H1 (cell line): ENCODE results near the gene SNAP29. TPM values are rescaled to one million over a fixed set of nuclear protein-coding genes. Genes with fewer than 3 reads are reported as not detected.

Experiments used
- CBX8 ChIP-seq: fragments of 300-800, 300-1000 bp; sonication (generic); IDR thresholded peaks from 2 replicates; pipeline ENCODE4 v1.7.1; 2016; ENCODE audit warnings: low read depth, low read length, borderline replicate concordance
- TEAD4 ChIP-seq: IDR thresholded peaks from 2 replicates; pipeline ENCODE4 v1.6.1; 2012; ENCODE audit warnings: low read depth, low read length, inconsistent platforms, mixed read lengths
- polyA plus RNA-seq, 7 experiments: library from polyadenylated mRNA; depleted of rRNA in 3 of 7; stranded (reverse) in 5 of 7; unstranded in 2 of 7; fragments of >200 nt in 5 of 7; fragments of 200-250 nt in 2 of 7; gene quantifications; 1 replicate in 5 of 7; 2 replicates in 1 of 7; 4 replicates in 1 of 7; pipeline versions ENCODE4 v1.2.1 to v1.2.3, GENCODE V29; 2011 to 2013; ENCODE audit warnings: missing spikeins in 2 of 7, mixed read lengths in 2 of 7
- total RNA-seq: library from RNA; stranded (reverse); fragmentation: NEBNext Ultra II Directional; extraction: Animal tissue kit (Norgen Biotek cat#: 25700); gene quantifications from 2 replicates; pipeline ENCODE4 v1.2.1, GENCODE V29; 2021
- TF ChIP-seq, protein P1 (sequence below): IDR thresholded peaks from 2 replicates; pipeline ENCODE4 v1.6.1; 2012; ENCODE audit warnings: inconsistent platforms

Gene SNAP29
- total and polyA plus RNA-seq, 2 of the 8 experiments (the other 6 are each of a cell fraction or from before 2014, with no cell fraction given), result 11.8 to 15.0 TPM

DNA sequence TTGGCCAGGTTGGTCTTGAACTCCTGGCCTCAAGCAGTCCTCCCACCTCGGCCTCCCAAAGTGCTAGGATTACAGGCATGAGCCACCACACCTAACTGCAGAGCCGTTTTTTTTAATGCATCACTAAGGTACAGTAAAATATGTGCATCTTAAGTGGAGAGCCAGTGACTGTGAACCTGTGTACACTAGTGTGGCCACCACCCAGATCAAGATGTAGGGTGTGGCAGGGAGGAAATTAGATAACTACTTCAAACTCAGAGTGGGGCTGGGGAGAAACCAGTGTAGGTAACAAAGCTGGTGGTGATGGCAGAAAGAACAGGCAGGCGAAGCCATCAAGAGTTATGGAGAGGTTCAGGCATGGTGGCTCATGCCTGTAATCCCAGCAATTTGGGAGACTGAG lies 14.4 kb downstream of the SNAP29 start (continued):
- TF ChIP-seq, protein P1, sequence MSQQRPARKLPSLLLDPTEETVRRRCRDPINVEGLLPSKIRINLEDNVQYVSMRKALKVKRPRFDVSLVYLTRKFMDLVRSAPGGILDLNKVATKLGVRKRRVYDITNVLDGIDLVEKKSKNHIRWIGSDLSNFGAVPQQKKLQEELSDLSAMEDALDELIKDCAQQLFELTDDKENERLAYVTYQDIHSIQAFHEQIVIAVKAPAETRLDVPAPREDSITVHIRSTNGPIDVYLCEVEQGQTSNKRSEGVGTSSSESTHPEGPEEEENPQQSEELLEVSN, result no peak
- no peak for TF ChIP-seq TEAD4
- TF ChIP-seq CBX8, result no peak
